Osteoblast (primary cell): ENCODE results near the gene SUGCT. TPM values are rescaled to one million over a fixed set of nuclear protein-coding genes. Genes with fewer than 3 reads are reported as not detected.

Experiments
- DNase-seq: peaks from one replicate; pipeline ENCODE4 v3.0.0; 2011; ENCODE audit warnings: low spot score, mixed read lengths; ENCODE audit not compliant: insufficient read length; ENCODE audit errors: missing footprints
- H2AFZ ChIP-seq: 2 replicates; pipeline ENCODE4 v1.6.0; 2011; ENCODE audit warnings: mild to moderate bottlenecking, low read length
- H3K27ac ChIP-seq: 2 replicates; pipeline ENCODE4 v1.5.1; 2011; ENCODE audit warnings: mild to moderate bottlenecking, low read depth, low read length, moderate library complexity
- H3K27me3 ChIP-seq: 2 replicates; pipeline ENCODE4 v1.6.0; 2012; ENCODE audit warnings: mild to moderate bottlenecking, control low read depth, inconsistent platforms, low read length, moderate library complexity; ENCODE audit not compliant: insufficient read depth
- H3K36me3 ChIP-seq: 2 replicates; pipeline ENCODE4 v1.5.1; 2011; ENCODE audit warnings: mild to moderate bottlenecking, low read length, control low read depth, moderate library complexity; ENCODE audit not compliant: insufficient read depth
- H3K4me1 ChIP-seq: 2 replicates; pipeline ENCODE4 v1.5.1; 2011; ENCODE audit warnings: mild to moderate bottlenecking, low read length, control low read depth, moderate library complexity; ENCODE audit not compliant: insufficient read depth
- H3K4me2 ChIP-seq: 2 replicates; pipeline ENCODE4 v1.6.0; 2011; ENCODE audit warnings: mild to moderate bottlenecking, low read length; ENCODE audit not compliant: insufficient read depth
- H3K4me3 ChIP-seq: fragments of 200-600 bp; sonication (generic); 3 replicates; pipeline ENCODE4 v1.5.1; 2012; ENCODE audit warnings: mild to moderate bottlenecking, low read length, inconsistent platforms; ENCODE audit not compliant: insufficient read depth
- H3K79me2 ChIP-seq: 2 replicates; pipeline ENCODE4 v1.6.0; 2012; ENCODE audit warnings: mild to moderate bottlenecking, low read length, control low read depth, inconsistent platforms; ENCODE audit not compliant: insufficient read depth
- H3K9me3 ChIP-seq: 2 replicates; pipeline ENCODE4 v1.5.1; 2011; ENCODE audit warnings: low read depth, low read length, control low read depth
- H4K20me1 ChIP-seq: 2 replicates; pipeline ENCODE4 v1.6.0; 2012; ENCODE audit warnings: mild to moderate bottlenecking, low read length, control low read depth; ENCODE audit not compliant: insufficient read depth
- CTCF ChIP-seq: IDR thresholded peaks from 2 replicates; pipeline ENCODE4 v1.5.1; 2011; ENCODE audit warnings: mild to moderate bottlenecking, low read depth, low read length, moderate library complexity; ENCODE audit errors: extremely low read depth
- total RNA-seq: library from RNA; depleted of rRNA; stranded (reverse); fragments of >200 nt; gene quantifications from 2 replicates; pipeline ENCODE4 v1.2.3, GENCODE V29; 2012

Gene SUGCT
- total RNA-seq, 1 donor, result 21.7 TPM

GRCh38 chr7:40394400-40394799 is 259.6 kb downstream of the SUGCT start:
- Histone ChIP-seq H3K4me3 (no peak overlapping the region), H3K9me3 (no peaks in the 10 kb centered on the region), H3K36me3 (no peaks in the 10 kb centered on the region), H3K4me1 (no peaks in the 10 kb centered on the region), H4K20me1 (no peaks in the 10 kb centered on the region), H3K27me3 (no peaks in the 10 kb centered on the region), H3K27ac (no peak overlapping the region), H2AFZ (no peak overlapping the region), H3K4me2 (no peak overlapping the region), H3K79me2 (no peaks in the 10 kb centered on the region)
- no peak for TF ChIP-seq CTCF
- no peak for DNase-seq

GRCh38 chr7:40400525-40400924 is 265.7 kb downstream of the SUGCT start:
- no peaks in the 10 kb centered on the region for H3K9me3 ChIP-seq
- H3K27ac ChIP-seq, result no peak overlapping the region
- H4K20me1 ChIP-seq, result no peaks in the 10 kb centered on the region
- no peak for TF ChIP-seq CTCF
- H3K4me1 ChIP-seq, result no peaks in the 10 kb centered on the region
- no peak overlapping the region for H3K4me2 ChIP-seq
- H2AFZ ChIP-seq, result no peak overlapping the region
- H3K36me3 ChIP-seq, result no peaks in the 10 kb centered on the region
- no peaks in the 10 kb centered on the region for H3K27me3 ChIP-seq
- no peak overlapping the region for H3K4me3 ChIP-seq
- H3K79me2 ChIP-seq, result no peaks in the 10 kb centered on the region
- DNase-seq, result no peak

- Histone ChIP-seq H2AFZ (no peak overlapping the region), H3K79me2 (no peaks in the 10 kb centered on the region), H3K4me3 (no peak overlapping the region), H3K9me3 (no peaks in the 10 kb centered on the region), H3K36me3 (no peaks in the 10 kb centered on the region), H3K4me2 (no peak overlapping the region), H4K20me1 (no peaks in the 10 kb centered on the region), H3K27me3 (no peaks in the 10 kb centered on the region), H3K27ac (no peak overlapping the region), H3K4me1 (no peaks in the 10 kb centered on the region)
- TF ChIP-seq CTCF, result no peak
- DNase-seq, result no peak
Measured at GRCh38 chr7:40401406-40401805, 266.6 kb downstream of the SUGCT start.

- Histone ChIP-seq H4K20me1 (no peaks in the 10 kb centered on the region), H3K27me3 (no peaks in the 10 kb centered on the region), H3K4me1 (no peaks in the 10 kb centered on the region), H2AFZ (no peak overlapping the region), H3K4me2 (no peak overlapping the region), H3K79me2 (no peaks in the 10 kb centered on the region), H3K4me3 (no peak overlapping the region), H3K27ac (no peak overlapping the region), H3K9me3 (no peaks in the 10 kb centered on the region), H3K36me3 (no peaks in the 10 kb centered on the region)
- TF ChIP-seq CTCF, result no peak
- DNase-seq, result no peak
Measured at GRCh38 chr7:40402661-40403060, 267.9 kb downstream of the SUGCT start.
